ENCODE results near the gene TSR2. TPM values are rescaled to one million over a fixed set of nuclear protein-coding genes. Genes with fewer than 3 reads are reported as not detected.

The TSR2 gene
- total RNA-seq, 1 donor from 2014 or later, result 30.6 TPM

DNA sequence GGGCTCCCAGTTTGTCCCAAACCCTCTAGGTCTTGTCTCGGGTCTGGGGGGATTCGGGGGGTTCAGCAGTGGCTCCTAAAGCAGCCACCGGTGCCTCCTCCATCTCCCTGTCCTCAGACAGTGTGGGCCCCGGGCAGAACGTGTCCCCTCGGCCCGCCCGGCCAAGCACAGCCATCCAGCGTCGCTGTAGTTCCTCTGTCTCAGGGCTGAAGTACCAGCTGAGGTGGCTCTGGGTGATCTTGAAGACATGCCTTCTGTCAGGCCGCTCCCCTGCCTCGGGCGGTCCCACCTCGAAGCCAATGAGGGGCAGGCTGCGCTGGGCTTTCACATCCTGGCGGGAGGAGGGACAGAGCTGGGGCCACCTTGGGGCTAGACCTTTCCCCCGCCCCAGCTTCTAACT is 5.9 kb downstream of the TSR2 start:
- no peak overlapping the region for H3K27ac Mint-ChIP-seq
- H3K9me3 Mint-ChIP-seq (ENCODE audit: low read depth), result peaks cover 16% of the 10 kb centered on the region
- H3K4me1 Mint-ChIP-seq (ENCODE audit: low read depth), result peaks cover 10% of the 10 kb centered on the region
- TF ChIP-seq, protein P1, sequence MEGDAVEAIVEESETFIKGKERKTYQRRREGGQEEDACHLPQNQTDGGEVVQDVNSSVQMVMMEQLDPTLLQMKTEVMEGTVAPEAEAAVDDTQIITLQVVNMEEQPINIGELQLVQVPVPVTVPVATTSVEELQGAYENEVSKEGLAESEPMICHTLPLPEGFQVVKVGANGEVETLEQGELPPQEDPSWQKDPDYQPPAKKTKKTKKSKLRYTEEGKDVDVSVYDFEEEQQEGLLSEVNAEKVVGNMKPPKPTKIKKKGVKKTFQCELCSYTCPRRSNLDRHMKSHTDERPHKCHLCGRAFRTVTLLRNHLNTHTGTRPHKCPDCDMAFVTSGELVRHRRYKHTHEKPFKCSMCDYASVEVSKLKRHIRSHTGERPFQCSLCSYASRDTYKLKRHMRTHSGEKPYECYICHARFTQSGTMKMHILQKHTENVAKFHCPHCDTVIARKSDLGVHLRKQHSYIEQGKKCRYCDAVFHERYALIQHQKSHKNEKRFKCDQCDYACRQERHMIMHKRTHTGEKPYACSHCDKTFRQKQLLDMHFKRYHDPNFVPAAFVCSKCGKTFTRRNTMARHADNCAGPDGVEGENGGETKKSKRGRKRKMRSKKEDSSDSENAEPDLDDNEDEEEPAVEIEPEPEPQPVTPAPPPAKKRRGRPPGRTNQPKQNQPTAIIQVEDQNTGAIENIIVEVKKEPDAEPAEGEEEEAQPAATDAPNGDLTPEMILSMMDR (IDR thresholded peaks at IDR 0.05; ENCODE audit: unreplicated experiment), result no peak
- no peaks in the 10 kb centered on the region for H3K27me3 Mint-ChIP-seq
- H3K36me3 Mint-ChIP-seq (ENCODE audit: insufficient read depth), result peaks cover 17% of the 10 kb centered on the region
- no peak overlapping the region for H3K4me3 Mint-ChIP-seq (ENCODE audit: low read depth)
- DNase-seq (ENCODE audit: low spot score, unreplicated experiment), result no peak

DNA sequence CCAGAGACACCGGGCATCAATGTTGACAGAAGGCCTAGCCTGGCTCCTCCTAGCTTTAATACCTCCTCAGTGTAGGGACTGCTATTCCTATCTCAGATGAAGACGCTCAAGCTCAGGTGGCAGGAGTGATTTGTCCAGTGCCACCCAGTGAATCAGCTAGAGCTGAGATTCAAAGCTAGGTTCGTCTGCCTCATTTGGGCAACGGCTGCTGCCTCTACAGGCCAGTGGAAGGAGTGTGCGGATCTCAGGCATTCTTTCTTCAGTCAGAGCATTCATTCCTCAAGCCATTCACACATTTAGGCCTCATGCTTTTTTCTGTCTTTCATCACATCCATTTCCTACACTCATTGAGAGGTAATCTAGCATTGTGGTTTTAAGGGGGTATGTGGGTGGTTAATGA is 7.3 kb downstream of the TSR2 start:
- Mint-ChIP-seq H3K4me1 (ENCODE audit: low read depth) (no peaks in the 10 kb centered on the region), H3K27ac (no peak overlapping the region), H3K36me3 (ENCODE audit: insufficient read depth) (peaks cover 13% of the 10 kb centered on the region), H3K27me3 (no peaks in the 10 kb centered on the region), H3K9me3 (ENCODE audit: low read depth) (peaks cover 6% of the 10 kb centered on the region), H3K4me3 (ENCODE audit: low read depth) (no peak overlapping the region)
- TF ChIP-seq, protein P1 (IDR thresholded peaks at IDR 0.05; ENCODE audit: unreplicated experiment), result peak; percentile 32
- no peak for DNase-seq (ENCODE audit: low spot score, unreplicated experiment)

DNA sequence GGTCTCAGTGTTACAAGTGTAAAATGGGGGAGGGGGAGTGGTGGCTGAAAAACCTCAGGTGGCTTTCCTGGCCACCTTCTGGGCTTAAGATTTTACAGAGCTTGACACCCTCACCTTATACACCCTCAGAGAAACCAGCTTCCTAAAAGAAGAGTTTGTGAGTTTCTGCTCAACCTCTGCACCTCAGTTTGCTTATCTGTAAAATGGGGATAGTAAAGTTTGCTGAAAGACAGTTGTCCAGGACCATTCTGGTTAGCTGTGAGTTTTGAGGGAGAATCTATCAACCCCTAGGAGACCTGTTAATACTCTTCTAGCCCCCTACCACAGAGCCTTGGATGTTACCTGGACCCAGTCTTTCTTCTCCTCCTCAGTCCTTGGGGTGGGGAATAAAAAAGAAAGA is 9.7 kb downstream of the TSR2 start:
- Mint-ChIP-seq H3K9me3 (ENCODE audit: low read depth) (peaks cover 4% of the 10 kb centered on the region), H3K27ac (no peak overlapping the region), H3K27me3 (no peaks in the 10 kb centered on the region), H3K4me1 (ENCODE audit: low read depth) (no peaks in the 10 kb centered on the region), H3K4me3 (ENCODE audit: low read depth) (no peak overlapping the region), H3K36me3 (ENCODE audit: insufficient read depth) (peaks cover 15% of the 10 kb centered on the region)
- DNase-seq (ENCODE audit: low spot score, unreplicated experiment), result no peak
- TF ChIP-seq, protein P1 (IDR thresholded peaks at IDR 0.05; ENCODE audit: unreplicated experiment), result no peak

DNA sequence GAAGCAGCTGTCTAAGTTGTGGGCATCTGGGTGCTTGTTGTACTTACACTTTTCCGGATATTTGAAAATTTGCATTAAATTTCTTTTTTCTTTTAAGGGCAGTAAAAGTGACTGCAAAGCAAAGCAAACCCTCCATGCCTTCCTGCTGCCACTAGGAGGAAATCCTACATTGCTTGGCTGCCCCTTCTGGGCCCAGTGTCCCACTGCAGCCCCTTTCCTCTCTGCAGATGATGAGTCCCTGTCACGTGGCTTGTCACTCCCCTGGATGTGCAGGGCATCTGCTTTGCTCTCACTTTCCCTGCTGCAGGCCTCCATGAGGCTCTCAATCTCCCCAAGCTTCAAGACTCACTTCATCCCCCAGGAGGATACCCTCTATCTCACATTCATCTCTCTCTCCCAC is 12.7 kb downstream of the TSR2 start:
- TF ChIP-seq, protein P1 (IDR thresholded peaks at IDR 0.05; ENCODE audit: unreplicated experiment), result peak; percentile 37
- H3K9me3 Mint-ChIP-seq (ENCODE audit: low read depth), result peaks cover 7% of the 10 kb centered on the region
- H3K36me3 Mint-ChIP-seq (ENCODE audit: insufficient read depth), result peaks cover 12% of the 10 kb centered on the region
- H3K27me3 Mint-ChIP-seq, result no peaks in the 10 kb centered on the region
- H3K27ac Mint-ChIP-seq, result no peak overlapping the region
- DNase-seq (ENCODE audit: low spot score, unreplicated experiment), result no peak
- no peaks in the 10 kb centered on the region for H3K4me1 Mint-ChIP-seq (ENCODE audit: low read depth)
- H3K4me3 Mint-ChIP-seq (ENCODE audit: low read depth), result no peak overlapping the region

DNA sequence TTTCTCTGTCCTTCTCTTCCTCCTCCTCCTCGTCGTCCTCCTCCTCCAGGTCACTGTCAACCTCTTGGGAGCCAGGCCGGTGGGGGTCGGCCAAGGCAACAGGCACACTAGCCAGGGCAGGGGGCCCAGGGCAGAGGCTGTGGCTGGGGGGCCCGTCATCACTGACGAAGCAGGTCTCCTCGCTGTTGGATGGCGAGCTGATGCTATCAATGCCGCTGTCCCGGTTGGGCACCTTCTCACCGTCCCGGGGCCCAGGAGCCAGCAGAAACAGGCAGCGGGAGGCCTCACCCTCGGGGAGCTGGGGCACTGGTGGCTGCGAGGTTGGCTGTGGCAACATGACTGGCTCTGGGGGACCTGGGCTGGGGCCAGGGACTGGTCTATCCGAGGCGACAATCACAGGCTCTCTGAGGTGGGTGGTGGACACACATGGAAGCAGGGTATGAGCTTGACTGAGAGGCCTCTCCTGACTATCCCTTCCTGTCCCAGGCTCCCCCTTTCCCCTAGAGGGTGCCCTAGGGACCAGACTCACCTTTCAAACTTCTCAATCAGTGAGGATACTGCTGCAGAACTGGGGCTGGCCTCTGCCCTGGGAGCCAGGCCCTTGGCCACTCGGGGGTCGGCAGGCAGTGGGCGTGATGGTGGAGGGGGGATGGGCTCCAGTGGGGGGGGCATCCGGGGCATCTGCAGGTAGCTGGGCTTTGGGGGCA is 30.0 kb downstream of the TSR2 start:
- peaks cover 8% of the 10 kb centered on the region for H3K9me3 Mint-ChIP-seq (ENCODE audit: low read depth)
- no peak overlapping the region for H3K4me3 Mint-ChIP-seq (ENCODE audit: low read depth)
- H3K4me1 Mint-ChIP-seq (ENCODE audit: low read depth), result no peaks in the 10 kb centered on the region
- H3K36me3 Mint-ChIP-seq (ENCODE audit: insufficient read depth), result peaks cover 6% of the 10 kb centered on the region
- H3K27ac Mint-ChIP-seq, result no peak overlapping the region
- no peaks in the 10 kb centered on the region for H3K27me3 Mint-ChIP-seq
- DNase-seq (ENCODE audit: low spot score, unreplicated experiment), result no peak
- TF ChIP-seq, protein P1 (IDR thresholded peaks at IDR 0.05; ENCODE audit: unreplicated experiment), result no peak
